ENCODE results near the gene ALG1L2. TPM values are rescaled to one million over a fixed set of nuclear protein-coding genes. Genes with fewer than 3 reads are reported as not detected.
"Not testable (repeated sequence)": the region's sequence is repeated elsewhere in the genome, so short reads cannot be mapped to it uniquely, and the experiment has no call there.

ALG1L2 gene
- polyA plus RNA-seq, 1 donor: 3.3 TPM

DNA sequence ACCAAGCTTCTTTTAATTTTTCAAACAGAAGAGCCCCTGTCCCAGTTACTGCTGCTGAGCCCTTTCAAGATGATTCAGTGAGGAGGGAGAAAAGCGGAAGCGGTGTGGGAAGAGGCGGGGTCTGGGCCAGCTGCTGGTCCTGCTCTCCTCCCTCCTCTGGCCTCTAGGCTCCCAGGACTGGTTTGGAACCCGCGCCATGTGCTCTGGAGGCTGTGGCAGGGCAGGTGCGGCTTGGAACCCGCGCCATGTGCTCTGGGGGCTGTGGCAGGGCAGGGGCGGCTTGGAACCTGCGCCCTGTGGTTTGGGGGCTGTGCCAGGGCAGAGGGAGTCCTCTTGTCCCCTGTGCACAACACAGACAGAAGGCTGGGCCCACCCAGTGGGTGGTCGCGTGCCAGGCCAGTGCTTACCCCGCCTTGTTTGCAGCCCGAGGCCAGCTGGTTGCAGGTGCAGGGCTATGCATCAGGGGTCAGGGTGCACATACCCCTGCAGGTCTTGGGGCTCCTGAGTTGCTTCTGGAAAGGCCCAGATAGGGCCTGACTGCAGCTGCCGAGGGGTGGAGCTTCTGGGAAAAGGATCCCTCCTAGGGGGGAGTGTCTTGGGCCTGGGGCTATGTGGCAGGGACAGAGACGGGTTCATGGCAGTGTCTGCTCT lies 12.2 kb downstream of the ALG1L2 start:
- no peak for DNase-seq

DNA sequence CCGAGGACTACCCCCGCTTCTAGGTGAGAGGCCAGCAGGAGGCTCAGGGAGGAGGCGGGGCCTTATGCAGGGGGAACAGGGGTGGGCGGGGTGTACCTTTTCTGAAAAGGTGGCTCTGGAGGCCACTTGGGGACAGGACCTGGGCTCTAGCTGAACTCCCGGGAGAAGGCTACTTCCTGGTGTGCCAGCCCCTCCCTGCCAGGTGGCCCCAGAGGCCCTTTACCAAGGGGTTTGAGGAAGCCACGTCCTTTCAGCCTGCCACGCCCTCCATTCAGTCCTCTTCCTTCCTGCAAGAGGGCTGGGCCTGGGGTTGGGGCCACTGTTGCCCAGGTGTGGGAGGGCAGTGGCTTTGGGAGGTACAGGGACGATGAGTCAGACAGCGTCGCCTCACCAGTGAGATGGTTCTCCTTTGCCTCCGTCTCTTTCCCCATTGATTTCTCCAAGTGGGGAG lies 12.9 kb downstream of the ALG1L2 start:
- DNase-seq: not testable (repeated sequence)

DNA sequence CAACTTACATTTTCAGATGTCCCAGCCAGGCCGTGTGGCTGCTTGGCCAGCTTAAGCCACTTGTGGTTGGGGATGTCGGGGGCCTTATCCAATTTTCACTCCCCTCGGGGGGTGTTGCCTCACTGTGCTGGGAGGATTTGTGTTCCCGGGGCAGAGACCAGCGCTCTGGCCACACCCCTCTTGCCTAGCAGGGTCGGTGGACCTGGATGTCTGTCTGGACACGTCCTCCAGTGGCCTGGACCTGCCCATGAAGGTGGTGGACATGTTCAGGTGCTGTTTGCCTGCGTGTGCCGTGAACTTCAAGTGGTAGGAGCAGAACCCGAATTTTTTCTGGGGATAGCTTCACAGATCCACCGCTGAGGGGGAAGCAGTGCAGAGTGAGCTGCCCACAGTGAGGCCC lies 14.2 kb downstream of the ALG1L2 start:
- DNase-seq: not testable (repeated sequence)

DNA sequence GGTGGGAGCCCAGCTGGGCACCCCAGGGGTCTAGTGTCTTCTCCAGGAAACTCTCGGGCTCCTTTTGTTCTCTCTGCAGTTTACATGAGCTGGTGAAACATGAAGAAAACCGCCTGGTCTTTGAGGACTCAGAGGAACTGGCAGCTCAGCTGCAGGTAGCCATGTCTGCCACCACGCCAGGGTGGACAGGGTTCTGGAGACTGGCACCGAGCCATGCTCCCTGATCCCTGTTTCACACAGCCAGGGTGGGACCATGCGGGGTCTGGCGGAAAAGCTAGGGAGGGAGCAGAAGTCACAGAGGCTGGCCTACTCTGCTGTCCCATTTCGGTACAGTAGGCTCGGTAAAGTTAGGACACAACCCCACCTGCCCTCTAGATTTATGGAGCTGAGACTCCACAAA lies 15.5 kb downstream of the ALG1L2 start:
- not testable (repeated sequence) for DNase-seq

DNA sequence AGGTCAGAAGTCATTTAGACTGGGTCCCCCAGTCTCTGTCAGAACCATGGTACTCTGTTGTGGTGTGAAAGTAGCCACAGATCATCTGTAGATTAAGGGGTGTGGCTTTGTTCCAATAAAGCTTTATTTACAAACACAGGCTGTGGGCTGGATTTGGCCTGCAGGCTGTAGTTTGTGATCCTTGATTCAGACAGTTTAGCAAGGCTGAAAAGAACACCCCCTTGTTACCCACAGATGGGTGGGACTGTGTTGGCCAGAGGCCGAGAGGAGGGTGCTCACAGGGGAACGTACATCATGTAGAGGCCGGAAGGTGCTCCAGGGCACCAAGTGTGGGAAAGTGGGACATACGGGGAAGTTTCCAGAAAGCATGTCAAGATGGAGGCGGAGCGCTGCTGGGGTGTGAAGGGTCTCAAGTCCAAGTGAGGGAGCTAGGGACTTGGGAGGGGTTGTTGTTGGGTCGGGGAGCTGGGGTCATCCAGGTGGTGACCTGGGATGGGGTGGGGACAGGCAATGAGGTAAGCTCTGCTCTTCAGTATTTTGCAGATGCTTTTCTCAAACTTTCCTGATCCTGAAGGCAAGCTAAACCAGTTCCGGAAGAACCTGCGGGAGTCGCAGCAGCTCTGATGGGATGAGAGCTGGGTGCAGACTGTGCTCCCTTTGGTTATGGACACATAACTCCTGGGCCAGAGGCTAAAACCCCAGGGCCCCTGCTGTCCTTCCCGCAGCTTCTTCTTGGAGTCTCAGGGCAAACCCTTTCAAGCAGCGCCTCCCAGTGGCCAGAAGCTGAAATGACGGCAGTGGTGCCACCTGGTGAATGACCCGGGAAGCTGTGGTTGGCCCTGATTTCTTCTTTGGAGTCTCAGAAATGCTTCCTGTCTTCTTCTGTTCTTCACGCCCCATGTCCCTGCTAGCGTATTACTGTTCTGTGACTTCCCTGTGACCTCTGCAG lies 16.3 kb downstream of the ALG1L2 start:
- not testable (repeated sequence) for DNase-seq

DNA sequence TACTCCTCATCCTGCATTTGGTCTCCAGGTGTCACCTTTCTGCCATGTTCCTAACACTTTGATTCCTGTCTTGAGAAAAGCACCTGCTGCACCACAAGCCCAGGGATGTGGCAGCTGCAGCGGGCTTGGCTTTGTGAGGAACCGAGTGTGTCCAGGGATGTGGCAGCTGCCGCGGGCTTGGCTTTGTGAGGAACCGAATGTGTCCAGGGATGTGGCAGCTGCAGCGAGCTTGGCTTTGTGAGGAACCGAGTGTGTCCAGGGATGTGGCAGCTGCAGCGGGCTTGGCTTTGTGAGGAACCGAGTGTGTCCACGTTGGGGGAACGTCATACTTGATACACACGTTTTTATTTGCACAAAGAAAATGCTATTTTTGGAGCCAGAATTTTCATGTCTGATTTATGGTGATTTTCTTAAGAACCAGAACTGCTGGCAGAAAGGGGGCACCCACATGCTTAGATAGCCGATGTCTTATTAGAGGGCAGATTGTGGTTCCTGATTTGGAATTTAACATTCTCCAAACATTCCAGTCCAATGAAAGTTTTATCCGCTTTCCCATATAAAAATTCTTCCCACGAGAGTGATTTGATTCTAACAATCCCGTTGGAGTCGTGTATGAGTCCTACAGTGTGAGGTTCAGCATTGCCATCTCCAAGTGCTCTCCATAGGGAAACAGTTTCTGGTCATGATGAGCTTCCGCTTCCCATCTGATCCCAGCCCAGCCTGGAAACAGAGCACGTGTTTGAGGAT lies 17.2 kb downstream of the ALG1L2 start:
- DNase-seq: not testable (repeated sequence)

DNA sequence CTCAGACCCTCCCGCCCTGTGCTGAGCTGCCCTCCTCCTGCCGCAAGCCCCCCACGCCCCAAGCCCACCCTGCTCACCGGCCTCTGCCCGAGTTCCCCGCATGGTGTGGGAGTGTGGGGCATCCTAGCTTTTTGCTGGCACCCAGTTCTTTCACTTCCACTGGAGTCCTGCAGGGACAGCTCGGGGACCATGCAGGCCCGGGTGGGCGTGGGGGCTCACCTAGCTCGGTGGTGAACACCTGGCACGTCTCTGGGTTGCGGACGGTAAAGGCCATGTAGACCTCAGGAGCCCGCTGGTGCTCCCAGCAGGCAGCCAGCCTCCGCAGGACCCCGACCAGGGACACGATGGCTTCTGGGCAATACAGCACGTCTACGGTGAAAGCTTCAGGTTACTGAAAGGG lies 20.9 kb downstream of the ALG1L2 start:
- not testable (repeated sequence) for DNase-seq

DNA sequence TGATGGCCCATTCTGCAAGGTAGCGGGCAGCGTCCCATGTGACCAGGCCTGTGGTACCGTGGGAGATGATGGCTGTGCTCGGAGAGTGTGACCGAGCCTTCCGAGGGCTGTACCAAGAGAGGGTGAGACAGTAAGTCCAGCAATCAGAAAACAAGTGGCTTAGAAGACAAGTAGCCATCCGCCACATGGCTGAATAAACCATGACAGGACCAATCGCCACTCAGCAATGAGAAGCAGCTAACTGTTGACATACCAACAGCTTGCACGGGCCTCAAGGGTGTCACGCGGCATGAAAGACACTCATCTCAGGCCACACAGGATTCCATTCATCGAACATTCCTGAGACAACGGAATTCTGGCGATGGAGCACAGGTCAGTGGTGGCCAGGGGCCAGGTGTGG lies 22.6 kb downstream of the ALG1L2 start:
- DNase-seq: not testable (repeated sequence)

DNA sequence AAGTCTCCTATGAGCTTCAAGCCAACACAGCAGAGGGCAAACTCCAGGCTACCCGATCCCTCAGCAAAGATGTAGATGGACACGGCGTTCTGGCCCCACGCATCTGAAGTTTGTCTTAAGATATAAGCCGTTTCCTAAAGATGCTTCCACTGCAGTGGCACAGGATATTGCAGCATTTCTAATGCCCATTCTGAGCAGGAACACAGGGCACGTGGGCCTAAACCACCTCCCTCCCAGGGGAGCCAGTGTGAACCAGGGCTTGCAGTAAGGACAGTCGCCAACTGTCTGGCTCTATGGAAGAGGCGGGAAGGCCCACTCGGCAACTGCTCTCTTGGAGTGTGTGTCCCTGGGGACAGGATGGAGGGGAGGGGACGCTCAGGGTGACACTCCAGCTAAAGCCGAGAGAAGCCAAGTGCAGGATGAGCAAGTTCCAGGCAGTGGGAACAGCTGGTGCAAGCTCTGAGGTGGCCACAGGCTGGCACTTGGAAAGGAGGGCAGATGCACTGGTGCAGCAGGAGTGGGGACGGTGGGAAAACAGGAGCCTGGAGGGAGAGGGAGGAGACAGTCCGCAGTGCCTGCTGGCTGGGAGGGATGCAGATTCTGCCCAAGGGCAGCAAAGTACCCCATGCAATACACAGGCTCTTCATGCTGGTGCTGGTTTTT lies 25.8 kb downstream of the ALG1L2 start:
- DNase-seq: not testable (repeated sequence)

DNA sequence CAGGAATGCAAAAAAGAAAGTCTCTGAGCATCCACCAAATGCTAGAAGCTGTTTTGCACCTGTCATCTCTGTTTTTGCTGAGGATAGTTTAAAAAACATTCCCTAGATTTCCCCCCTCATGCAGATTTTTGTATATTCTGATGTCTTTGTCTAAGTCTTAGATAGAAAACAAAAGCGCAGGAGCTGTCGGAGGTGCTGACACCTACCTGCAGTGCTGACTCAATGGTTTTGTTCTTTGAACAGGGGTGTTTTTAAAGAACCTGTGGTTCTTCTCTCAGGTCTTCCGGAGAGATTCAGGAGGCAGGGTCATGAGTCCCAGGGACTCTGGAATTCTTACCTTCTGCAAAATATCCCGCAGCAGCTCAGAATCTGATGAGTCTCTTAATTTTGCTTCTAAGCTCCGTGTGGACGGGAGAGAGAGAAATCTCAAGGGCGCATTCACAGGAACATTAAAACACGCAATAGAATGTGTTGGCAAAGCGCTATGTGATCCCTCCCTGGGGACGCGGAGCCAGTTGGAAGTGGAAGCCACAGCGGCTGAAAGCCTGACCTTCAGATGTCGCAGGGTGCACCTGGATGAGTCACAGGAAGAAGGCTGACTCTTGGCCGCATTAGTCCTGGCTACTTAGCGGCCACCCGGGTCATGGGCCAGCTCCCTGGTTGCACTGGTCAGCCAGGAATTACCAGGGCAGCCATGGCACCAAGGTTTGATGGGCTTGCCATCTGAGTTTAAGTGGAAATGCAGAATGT lies 27.4 kb downstream of the ALG1L2 start:
- DNase-seq: not testable (repeated sequence)

DNA sequence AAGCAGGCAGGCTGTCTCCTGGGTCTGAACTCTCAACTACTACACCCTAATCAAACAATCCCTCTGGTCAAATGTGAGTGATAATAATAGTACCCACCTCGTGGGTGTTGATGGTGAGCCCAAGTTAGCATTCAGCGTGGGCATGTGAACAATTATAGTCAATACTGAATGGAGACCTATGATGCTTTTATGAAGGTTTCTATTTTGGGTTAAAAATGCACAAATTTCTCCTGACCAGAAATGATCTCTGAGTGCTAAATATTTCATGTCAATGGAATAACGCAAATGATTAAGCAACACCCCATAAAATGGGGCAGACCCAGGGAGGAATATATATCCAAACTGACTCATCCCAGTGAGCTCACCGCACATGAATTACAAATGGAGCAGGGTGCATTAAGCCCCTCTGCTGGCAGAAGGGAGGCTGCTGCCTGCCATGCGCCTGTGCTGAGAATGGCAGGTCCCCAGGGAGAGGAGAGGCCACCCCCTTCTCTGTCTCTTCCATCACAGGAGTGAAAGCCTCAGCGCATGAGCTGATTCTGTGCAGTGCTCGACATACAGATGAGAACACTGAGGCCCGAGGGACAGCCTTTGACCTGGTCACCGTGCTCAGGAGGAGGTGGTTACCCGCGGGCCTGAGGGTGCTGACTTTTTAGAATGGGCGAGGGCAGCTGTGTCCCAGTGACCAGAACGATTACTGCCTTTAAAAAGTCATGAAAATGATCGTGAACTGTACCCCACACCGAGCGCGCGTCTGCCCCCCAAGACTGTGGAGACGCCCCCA lies 28.9 kb downstream of the ALG1L2 start:
- not testable (repeated sequence) for DNase-seq

DNA sequence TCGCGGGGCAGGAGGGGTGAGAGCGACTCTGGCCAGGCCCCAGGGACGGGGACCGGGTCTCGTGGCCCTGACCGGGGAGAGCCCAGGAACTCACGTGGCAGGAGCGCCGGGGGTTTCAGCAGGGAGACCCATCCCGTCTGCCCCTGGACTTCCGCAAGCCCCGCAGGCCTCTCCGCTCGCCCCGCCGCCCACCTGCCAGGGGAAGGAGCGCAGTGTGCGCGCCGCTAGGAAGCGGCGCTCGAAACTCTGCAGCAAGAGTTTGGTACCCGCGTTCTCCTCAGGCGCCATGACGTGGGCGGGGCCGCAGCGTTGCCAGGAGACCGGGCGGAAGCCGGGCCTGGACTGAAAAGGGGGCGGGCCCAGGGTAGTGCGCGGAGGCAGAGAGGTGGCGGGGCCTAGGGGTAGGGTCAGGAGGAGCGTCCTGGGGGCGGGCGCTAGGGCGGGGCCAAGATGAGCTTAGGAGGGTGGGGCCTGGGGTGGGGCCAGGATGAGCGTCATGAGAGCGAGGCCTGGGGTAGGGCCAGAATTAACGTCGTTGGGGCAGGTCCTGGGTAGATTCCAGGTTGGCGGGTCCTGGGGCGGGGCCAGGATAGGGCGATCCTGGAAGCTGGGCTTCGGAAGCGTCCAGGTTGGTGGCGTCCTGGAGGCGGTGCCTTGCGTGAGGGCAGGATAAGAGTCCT lies 29.7 kb downstream of the ALG1L2 start:
- peak; percentile 95 for DNase-seq

DNA sequence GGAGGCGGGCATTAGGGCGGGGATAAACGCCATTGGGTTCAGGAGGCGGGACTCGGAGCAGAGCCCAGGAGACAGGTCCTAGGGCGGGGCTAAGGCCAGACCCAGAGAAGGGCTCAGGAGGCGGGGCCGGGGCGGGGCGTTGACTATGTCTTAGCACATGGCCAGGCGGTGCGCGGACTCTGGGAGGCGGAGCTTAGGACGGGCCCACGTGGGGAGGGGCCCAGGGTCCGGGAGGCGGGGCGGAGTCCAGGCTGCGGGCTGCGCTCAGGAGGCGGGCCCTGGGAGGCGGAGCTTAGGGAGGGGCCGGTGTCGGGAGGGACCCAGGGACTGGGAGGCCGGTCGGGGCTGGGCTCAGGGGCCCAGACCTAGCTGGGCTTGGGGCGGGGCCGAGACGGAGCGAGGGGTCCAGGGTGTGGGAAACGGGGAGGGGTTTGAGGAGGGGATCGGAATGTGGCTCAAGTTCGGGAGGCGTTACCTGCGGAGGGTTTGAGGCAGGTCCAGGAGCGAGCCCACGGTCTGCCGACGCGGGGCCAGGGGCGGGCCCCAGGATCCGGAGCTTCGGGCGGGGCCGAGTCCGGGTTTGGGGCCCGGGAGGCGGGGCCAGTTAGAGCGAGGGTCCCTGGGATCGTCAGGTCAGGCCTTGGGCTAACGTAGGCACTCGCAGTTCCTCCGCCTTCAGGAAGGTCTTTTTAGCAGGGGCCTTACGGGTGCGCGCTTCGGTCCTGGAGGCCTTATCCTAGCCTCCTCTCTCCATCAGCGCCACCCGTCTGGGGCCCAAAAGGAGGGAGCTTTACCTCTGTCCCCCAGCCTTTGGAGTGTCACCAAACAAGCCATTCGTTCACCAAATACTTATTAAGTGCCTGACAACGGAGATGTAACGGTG lies 30.5 kb downstream of the ALG1L2 start:
- DNase-seq: peak; percentile 92

DNA sequence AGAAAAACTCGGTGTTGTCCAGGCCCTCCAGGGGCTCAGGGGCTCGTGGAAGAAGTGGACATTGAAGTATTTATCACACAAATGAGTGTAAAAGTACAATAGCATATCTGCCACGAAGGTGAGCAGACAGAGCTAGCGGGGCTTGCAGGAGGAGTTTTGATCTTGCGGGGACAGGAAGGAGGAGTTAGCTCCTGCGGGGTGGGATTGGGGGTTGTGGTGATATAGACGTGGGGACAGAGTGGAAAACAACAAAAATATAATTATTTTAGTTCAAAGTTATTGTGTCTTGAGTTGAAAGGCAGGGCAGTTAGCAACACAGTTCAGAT lies 31.1 kb downstream of the ALG1L2 start:
- DNase-seq: not testable (repeated sequence)

DNA sequence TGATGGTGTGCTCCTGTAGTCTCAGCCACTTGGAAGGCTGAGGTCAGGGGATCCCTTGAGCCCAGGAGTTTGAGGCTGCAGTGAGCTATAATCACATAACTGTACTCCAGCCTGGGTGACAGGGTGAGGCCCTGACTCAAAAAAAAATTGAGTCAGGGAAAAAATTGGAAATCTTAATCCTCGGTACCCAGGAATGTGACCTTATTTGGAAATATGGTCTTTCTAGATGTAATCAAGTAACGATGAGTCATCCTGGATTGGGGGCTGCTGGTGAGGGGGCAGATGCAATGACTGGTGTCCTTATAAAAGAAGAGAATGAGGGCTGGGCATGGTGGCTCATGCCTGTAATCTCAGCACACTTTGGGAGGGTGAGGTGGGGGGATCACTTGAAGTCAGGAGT lies 33.8 kb downstream of the ALG1L2 start:
- DNase-seq: not testable (repeated sequence)

DNA sequence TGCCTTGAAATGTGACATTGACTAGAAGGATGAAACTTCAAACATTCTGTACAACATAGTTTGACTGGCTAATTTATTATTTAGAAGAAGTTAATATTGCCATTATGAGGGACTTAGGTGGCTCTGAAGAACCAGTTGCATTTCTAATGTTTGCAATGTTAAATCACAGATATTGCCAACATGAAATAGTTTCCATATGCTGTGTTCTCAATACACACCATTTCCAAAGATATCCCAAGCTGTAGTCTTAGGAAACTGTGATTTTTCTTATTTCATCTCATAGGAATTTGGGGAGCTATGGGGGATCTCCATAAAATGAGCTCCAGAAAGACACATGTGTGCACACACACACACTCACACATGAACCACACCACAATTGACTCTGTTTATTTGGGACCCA lies 36.3 kb downstream of the ALG1L2 start:
- DNase-seq: no peak

DNA sequence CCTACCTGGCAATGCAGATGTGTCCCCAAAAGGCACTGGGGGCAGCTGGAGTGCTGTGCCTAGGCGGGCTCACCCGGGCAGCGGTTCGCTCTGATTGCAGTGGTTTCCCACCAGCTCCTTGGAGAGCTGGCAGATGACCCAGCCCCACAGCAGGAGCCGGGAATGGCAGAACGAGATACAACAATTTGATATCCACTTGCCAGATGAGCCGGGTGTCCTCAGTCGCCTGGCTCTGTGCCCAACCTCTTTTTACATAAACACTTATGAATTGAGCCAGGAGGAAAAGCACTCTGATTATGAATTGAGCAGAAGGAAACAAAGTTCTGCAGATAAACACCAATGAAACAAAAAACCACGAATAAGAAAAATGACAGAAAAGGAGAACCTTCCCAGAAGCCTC lies 38.2 kb downstream of the ALG1L2 start:
- DNase-seq: not testable (repeated sequence)

DNA sequence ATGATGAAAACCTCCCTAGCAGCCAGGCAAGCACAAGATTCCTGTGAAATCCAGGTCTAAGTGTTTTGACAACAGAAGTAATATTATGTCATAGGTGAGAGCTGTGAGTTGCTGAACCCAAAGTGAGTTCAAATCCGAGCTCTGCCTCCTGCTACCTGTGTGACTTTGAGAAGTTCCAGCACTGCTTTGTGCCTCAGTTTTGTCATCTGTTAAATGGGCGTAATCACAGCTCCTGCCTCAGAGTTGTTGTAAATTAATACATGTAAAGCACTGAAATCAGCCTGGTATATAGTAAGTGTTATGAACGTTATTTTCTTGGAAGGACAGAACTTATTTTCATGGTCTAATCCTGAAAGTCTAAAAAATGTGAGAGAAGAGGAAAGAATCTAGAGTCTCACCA lies 38.7 kb downstream of the ALG1L2 start:
- DNase-seq: not testable (repeated sequence)

All from left kidney (tissue), 2 donors.